Measurements from ENCODE around the gene TENM4.

The TENM4 gene

GRCh38 chr11:79447038-79447786 is 6.4 kb upstream of the TENM4 start:
- DNase-seq = no peak

GRCh38 chr11:79444923-79445322 is 4.1 kb upstream of the TENM4 start:
- no peak for DNase-seq

GRCh38 chr11:79441461-79441875 is 638 bp upstream of the TENM4 start:
- no peak for DNase-seq

GRCh38 chr11:79439886-79440570 is 802 bp downstream of the TENM4 start:
- DNase-seq = peak; percentile 34

GRCh38 chr11:79439410-79439885 is 1.4 kb downstream of the TENM4 start:
- DNase-seq = peak; percentile 18

GRCh38 chr11:79438631-79439409 is 2.0 kb downstream of the TENM4 start:
- DNase-seq = peak; percentile 25

GRCh38 chr11:79437981-79438630 is 2.7 kb downstream of the TENM4 start:
- DNase-seq = peak; percentile 22

- peak; percentile 61 for DNase-seq
These were observed 3.4 kb downstream of the TENM4 start for GRCh38 chr11:79437278-79437980.

- DNase-seq = no peak
These were observed 3.9 kb downstream of the TENM4 start for GRCh38 chr11:79436919-79437277.

GRCh38 chr11:79434283-79434682 is 6.5 kb downstream of the TENM4 start:
- DNase-seq = no peak

GRCh38 chr11:79432138-79432537 is 8.7 kb downstream of the TENM4 start:
- no peak for DNase-seq

- no peak for DNase-seq
These were observed 9.3 kb downstream of the TENM4 start for GRCh38 chr11:79431535-79431934.

GRCh38 chr11:79430280-79430679 is 10.6 kb downstream of the TENM4 start:
- peak; percentile 8 for DNase-seq

- no peak for DNase-seq
These were observed 12.4 kb downstream of the TENM4 start for GRCh38 chr11:79428406-79428805.

- DNase-seq = no peak
These were observed 13.1 kb downstream of the TENM4 start for GRCh38 chr11:79427611-79428327.

GRCh38 chr11:79427126-79427525 is 13.7 kb downstream of the TENM4 start:
- no peak for DNase-seq

GRCh38 chr11:79425463-79425862 is 15.4 kb downstream of the TENM4 start:
- no peak for DNase-seq

- DNase-seq = no peak
These were observed 17.1 kb downstream of the TENM4 start for GRCh38 chr11:79423736-79424135.

GRCh38 chr11:79422866-79423265 is 18.0 kb downstream of the TENM4 start:
- DNase-seq = no peak

- no peak for DNase-seq
These were observed 19.0 kb downstream of the TENM4 start for GRCh38 chr11:79421820-79422219.

GRCh38 chr11:79419120-79419519 is 21.7 kb downstream of the TENM4 start:
- no peak for DNase-seq

GRCh38 chr11:79418241-79418640 is 22.6 kb downstream of the TENM4 start:
- no peak for DNase-seq

Measured in NCI-H82 (cell line).